Fibroblast of lung (primary cell): ENCODE measurements around the gene PPT1. TPM values are rescaled to one million over a fixed set of nuclear protein-coding genes. Genes with fewer than 3 reads are reported as not detected.

Experiments used
- DNase-seq, 2 donors: peaks; one replicate each; pipeline versions ENCODE4 v3.0.0 to v3.0.0-alpha.2; 2010; ENCODE audit warnings: low read depth in 2 of 2
- H2AFZ ChIP-seq: 2 replicates; pipeline ENCODE4 v1.5.1; 2012; ENCODE audit warnings: low read length, control low read depth, inconsistent platforms
- H3K27ac ChIP-seq: 2 replicates; pipeline ENCODE4 v1.5.1; 2011; ENCODE audit warnings: low read length, control low read depth; ENCODE audit not compliant: insufficient read depth
- H3K27me3 ChIP-seq: 2 replicates; pipeline ENCODE4 v1.5.1; 2011; ENCODE audit warnings: mild to moderate bottlenecking, low read length; ENCODE audit not compliant: control insufficient read depth, insufficient read depth
- H3K36me3 ChIP-seq: 2 replicates; pipeline ENCODE4 v1.5.1; 2011; ENCODE audit warnings: low read length; ENCODE audit not compliant: control insufficient read depth, insufficient read depth
- H3K4me1 ChIP-seq: 2 replicates; pipeline ENCODE4 v1.5.1; 2011; ENCODE audit warnings: low read length; ENCODE audit not compliant: control insufficient read depth, insufficient read depth; ENCODE audit errors: extremely low read depth
- H3K4me2 ChIP-seq: 2 replicates; pipeline ENCODE4 v1.5.1; 2011; ENCODE audit warnings: low read length, control low read depth; ENCODE audit not compliant: insufficient read depth; ENCODE audit errors: extremely low read depth
- H3K4me3 ChIP-seq, 4 experiments: fragments of 200-600 bp in 1 of 4; sonication (generic) in 1 of 4; replicated peaks in 1 of 4; 2 replicates each; pipeline ENCODE4 v1.5.1; 2011 to 2016; ENCODE audit warnings: low read length in 4 of 4, low read depth in 3 of 4, mild to moderate bottlenecking in 3 of 4, control low read depth in 2 of 4, inconsistent platforms in 1 of 4, mixed read lengths in 1 of 4; ENCODE audit not compliant: insufficient read depth in 1 of 4; ENCODE audit errors: control extremely low read depth in 1 of 4
- H3K79me2 ChIP-seq: 2 replicates; pipeline ENCODE4 v1.5.1; 2012; ENCODE audit warnings: mild to moderate bottlenecking, low read length, inconsistent platforms; ENCODE audit not compliant: control insufficient read depth, insufficient read depth
- H3K9ac ChIP-seq: 2 replicates; pipeline ENCODE4 v1.5.1; 2011; ENCODE audit warnings: mild to moderate bottlenecking, low read length, control low read depth; ENCODE audit not compliant: insufficient read depth
- H3K9me3 ChIP-seq: 2 replicates; pipeline ENCODE4 v1.5.1; 2012; ENCODE audit warnings: low read depth, low read length; ENCODE audit not compliant: control insufficient read depth, insufficient read depth
- H4K20me1 ChIP-seq: 2 replicates; pipeline ENCODE4 v1.5.1; 2011; ENCODE audit warnings: low read length; ENCODE audit not compliant: control insufficient read depth, insufficient read depth; ENCODE audit errors: extremely low read depth
- CTCF ChIP-seq, 2 donors: IDR thresholded peaks in 1 of 2; conservative IDR thresholded peaks in 1 of 2; 1 replicate in 1 of 2; 2 replicates in 1 of 2; pipeline ENCODE4 v1.5.1; 2011 to 2012; ENCODE audit warnings: low read length in 2 of 2, control low read depth in 1 of 2, inconsistent platforms in 1 of 2, low read depth in 1 of 2, mild to moderate bottlenecking in 1 of 2
- EZH2 ChIP-seq: IDR thresholded peaks from 2 replicates; pipeline ENCODE4 v1.5.1; 2012; ENCODE audit warnings: low read length, control low read depth, mild to moderate bottlenecking; ENCODE audit errors: missing control alignments
- polyA plus RNA-seq, 2 donors: library from polyadenylated mRNA; depleted of rRNA in 1 of 2; stranded (reverse) in 1 of 2; unstranded in 1 of 2; fragments of >200 nt; gene quantifications; 2 replicates each; pipeline ENCODE4 v1.2.1, GENCODE V29; 2011 to 2012; ENCODE audit warnings: missing spikeins in 1 of 2
- total RNA-seq: library from RNA; depleted of rRNA; stranded (reverse); fragments of >200 nt; gene quantifications from 2 replicates; pipeline ENCODE4 v1.2.1, GENCODE V29; 2014

PPT1 gene
- total and polyA plus RNA-seq, 2 donors (not counting 1 experiment from before 2014, with no cell fraction given): 41.0 to 81.1 TPM

- Histone ChIP-seq H3K4me1 (no peaks in the 10 kb centered on the region), H3K4me3 (no peak overlapping the region), H3K79me2 (no peaks in the 10 kb centered on the region), H3K36me3 (no peaks in the 10 kb centered on the region), H3K27me3 (peaks cover 3% of the 10 kb centered on the region), H3K9ac (no peak overlapping the region), H2AFZ (no peak overlapping the region), H3K4me2 (no peak overlapping the region), H4K20me1 (no peaks in the 10 kb centered on the region), H3K27ac (no peak overlapping the region), H3K9me3 (no peaks in the 10 kb centered on the region)
- DNase-seq: no peak
- no peak for TF ChIP-seq EZH2
- TF ChIP-seq CTCF (conservative IDR thresholded peaks at IDR 0.05 in 1 of 2, IDR thresholded peaks at IDR 0.05 in 1 of 2; ENCODE audit: low read depth in 1 of 2, low read length in 2 of 2): no peak
These were observed 10.4 kb upstream of the PPT1 start for GRCh38 chr1:40107290-40107959.

GRCh38 chr1:40105028-40105427 lies 8.0 kb upstream of the PPT1 start:
- TF ChIP-seq CTCF (conservative IDR thresholded peaks at IDR 0.05 in 1 of 2, IDR thresholded peaks at IDR 0.05 in 1 of 2; ENCODE audit: low read depth in 1 of 2, low read length in 2 of 2): no peak
- no peak for TF ChIP-seq EZH2
- Histone ChIP-seq H3K4me3 (no peak overlapping the region), H3K9ac (no peak overlapping the region), H4K20me1 (no peaks in the 10 kb centered on the region), H3K9me3 (no peaks in the 10 kb centered on the region), H3K27me3 (peaks cover 3% of the 10 kb centered on the region), H3K4me2 (no peak overlapping the region), H3K36me3 (no peaks in the 10 kb centered on the region), H3K4me1 (no peaks in the 10 kb centered on the region), H3K79me2 (no peaks in the 10 kb centered on the region), H3K27ac (no peak overlapping the region), H2AFZ (no peak overlapping the region)
- no peak for DNase-seq

- H3K4me1 ChIP-seq: no peaks in the 10 kb centered on the region
- H3K79me2 ChIP-seq: no peaks in the 10 kb centered on the region
- H3K27ac ChIP-seq: no peak overlapping the region
- no peaks in the 10 kb centered on the region for H3K9me3 ChIP-seq
- no peaks in the 10 kb centered on the region for H3K36me3 ChIP-seq
- no peak overlapping the region for H3K9ac ChIP-seq
- no peak for DNase-seq
- H2AFZ ChIP-seq: no peak overlapping the region
- peaks cover 3% of the 10 kb centered on the region for H3K27me3 ChIP-seq
- no peak overlapping the region for H3K4me2 ChIP-seq
- TF ChIP-seq EZH2 (no peak), CTCF (conservative IDR thresholded peaks at IDR 0.05 in 1 of 2, IDR thresholded peaks at IDR 0.05 in 1 of 2; ENCODE audit: low read depth in 1 of 2, low read length in 2 of 2) (no peak)
- H3K4me3 ChIP-seq: no peak overlapping the region
- no peaks in the 10 kb centered on the region for H4K20me1 ChIP-seq
These were observed 5.8 kb upstream of the PPT1 start for GRCh38 chr1:40102896-40103295.
